ENCODE data around the gene NSA2.

Gene NSA2

GRCh38 chr5:74810915-74811314 is 43.9 kb downstream of the NSA2 start:
- no peak for DNase-seq (ENCODE audit: low read depth in 2 of 3, low spot score in 2 of 3)

- DNase-seq (ENCODE audit: low read depth in 2 of 3, low spot score in 2 of 3), result no peak
Observed at GRCh38 chr5:74816875-74817274, 49.8 kb downstream of the NSA2 start.

- no peak for DNase-seq (ENCODE audit: low read depth in 2 of 3, low spot score in 2 of 3)
Observed at GRCh38 chr5:74822288-74822687, 55.2 kb downstream of the NSA2 start.

- no peak for DNase-seq (ENCODE audit: low read depth in 2 of 3, low spot score in 2 of 3)
Observed at GRCh38 chr5:74829413-74829812, 62.4 kb downstream of the NSA2 start.
